HFFc6 (cell line): ENCODE measurements around the gene NR3C2. TPM values are rescaled to one million over a fixed set of nuclear protein-coding genes. Genes with fewer than 3 reads are reported as not detected.

Source experiments
- DNase-seq: peaks from one replicate; pipeline ENCODE4 v3.0.0-alpha.2; 2018
- H3K27ac Mint-ChIP-seq: 2 replicates; pipeline ENCODE4 v1.8.0; 2020; ENCODE audit warnings: mild to moderate bottlenecking, mixed read lengths
- H3K27me3 Mint-ChIP-seq: 2 replicates; pipeline ENCODE4 v1.8.0; 2021; ENCODE audit warnings: mild to moderate bottlenecking, moderate library complexity, mixed read lengths; ENCODE audit not compliant: insufficient read depth
- H3K36me3 Mint-ChIP-seq: 2 replicates; pipeline ENCODE4 v1.8.0; 2021; ENCODE audit warnings: low read depth, mixed read lengths
- H3K4me1 Mint-ChIP-seq: 2 replicates; pipeline ENCODE4 v1.8.0; 2020; ENCODE audit warnings: low read depth, mixed read lengths
- H3K4me3 Mint-ChIP-seq: 2 replicates; pipeline ENCODE4 v1.8.0; 2020; ENCODE audit warnings: mild to moderate bottlenecking, moderate library complexity, mixed read lengths
- H3K9me3 Mint-ChIP-seq: 2 replicates; pipeline ENCODE4 v1.8.0; 2020; ENCODE audit warnings: mild to moderate bottlenecking, mixed read lengths
- CTCF ChIP-seq: fragments of 200-600 bp; sonication (generic); IDR thresholded peaks from 2 replicates; pipeline ENCODE4 v1.5.0; 2021; ENCODE audit warnings: antibody characterized with exemption, mild to moderate bottlenecking
- total RNA-seq, 6 experiments: library from RNA; stranded (reverse); fragmentation: NEBNext Ultra II Directional; extraction: Animal tissue kit (Norgen Biotek cat#: 25700); gene quantifications; 2 replicates in 1 of 6; 3 replicates in 5 of 6; pipeline ENCODE4 v1.2.3, GENCODE V29; 2021

Gene NR3C2
- total RNA-seq, 6 experiments from 2014 or later: 0.07 to 0.26 (median 0.11) TPM

GRCh38 chr4:148300877-148301276 is 141.3 kb downstream of the NR3C2 start:
- Mint-ChIP-seq H3K36me3 (peaks cover 5% of the 10 kb centered on the region; the same call in 1 of the 2 replicates), H3K27me3 (no peaks in the 10 kb centered on the region), H3K9me3 (peaks cover 41% of the 10 kb centered on the region), H3K4me3 (no peak overlapping the region), H3K27ac (no peak overlapping the region), H3K4me1 (no peaks in the 10 kb centered on the region)
- TF ChIP-seq CTCF: no peak
- DNase-seq: no peak

GRCh38 chr4:148299337-148299736 is 142.9 kb downstream of the NR3C2 start:
- no peak for TF ChIP-seq CTCF
- H3K27me3 Mint-ChIP-seq: no peaks in the 10 kb centered on the region
- peaks cover 5% of the 10 kb centered on the region; the same call in 1 of the 2 replicates for H3K36me3 Mint-ChIP-seq
- DNase-seq: no peak
- H3K27ac Mint-ChIP-seq: no peak overlapping the region
- H3K4me3 Mint-ChIP-seq: no peak overlapping the region
- H3K4me1 Mint-ChIP-seq: no peaks in the 10 kb centered on the region
- H3K9me3 Mint-ChIP-seq: peaks cover 44% of the 10 kb centered on the region

- H3K4me1 Mint-ChIP-seq: no peaks in the 10 kb centered on the region
- H3K27ac Mint-ChIP-seq: no peak overlapping the region
- no peaks in the 10 kb centered on the region for H3K27me3 Mint-ChIP-seq
- H3K36me3 Mint-ChIP-seq: 0 out of 2 replicates have a peak, but pooled peaks cover 5% of the 10 kb centered on the region
- TF ChIP-seq CTCF: no peak
- H3K4me3 Mint-ChIP-seq: no peak overlapping the region
- no peak for DNase-seq
- peaks cover 39% of the 10 kb centered on the region for H3K9me3 Mint-ChIP-seq
Observed at GRCh38 chr4:148296498-148296897, 145.7 kb downstream of the NR3C2 start.

GRCh38 chr4:148295642-148296041 is 146.6 kb downstream of the NR3C2 start:
- H3K36me3 Mint-ChIP-seq: no peaks in the 10 kb centered on the region
- no peak for TF ChIP-seq CTCF
- DNase-seq: no peak
- no peaks in the 10 kb centered on the region for H3K27me3 Mint-ChIP-seq
- no peak overlapping the region for H3K27ac Mint-ChIP-seq
- H3K4me3 Mint-ChIP-seq: no peak overlapping the region
- no peaks in the 10 kb centered on the region for H3K4me1 Mint-ChIP-seq
- H3K9me3 Mint-ChIP-seq: peaks cover 33% of the 10 kb centered on the region

- TF ChIP-seq CTCF: no peak
- H3K4me1 Mint-ChIP-seq: no peaks in the 10 kb centered on the region
- no peaks in the 10 kb centered on the region for H3K27me3 Mint-ChIP-seq
- H3K9me3 Mint-ChIP-seq: peaks cover 16% of the 10 kb centered on the region
- no peaks in the 10 kb centered on the region for H3K36me3 Mint-ChIP-seq
- H3K4me3 Mint-ChIP-seq: no peak overlapping the region
- DNase-seq: no peak
- H3K27ac Mint-ChIP-seq: no peak overlapping the region
Observed at GRCh38 chr4:148293571-148293970, 148.6 kb downstream of the NR3C2 start.

GRCh38 chr4:148292686-148293085 is 149.5 kb downstream of the NR3C2 start:
- no peak for DNase-seq
- Mint-ChIP-seq H3K4me3 (no peak overlapping the region), H3K4me1 (no peaks in the 10 kb centered on the region), H3K36me3 (no peaks in the 10 kb centered on the region), H3K27ac (no peak overlapping the region), H3K9me3 (peaks cover 14% of the 10 kb centered on the region), H3K27me3 (no peaks in the 10 kb centered on the region)
- no peak for TF ChIP-seq CTCF
